A549 treated with RU486 at 1 μM for 4 hours (cell line): ENCODE measurements around the gene HNRNPLL. TPM values are rescaled to one million over a fixed set of nuclear protein-coding genes. Genes with fewer than 3 reads are reported as not detected.

Experiments
- total RNA-seq: library from RNA; stranded (reverse); fragments of 200-300 nt; extraction: Qiagen RNA extraction; gene quantifications from 5 replicates; pipeline ENCODE4 v1.2.3, GENCODE V29; 2022; ENCODE audit warnings: low read depth

HNRNPLL gene
- 16.2 to 27.0 TPM (median 25.0 TPM) in 5 replicates for total RNA-seq

DNA sequence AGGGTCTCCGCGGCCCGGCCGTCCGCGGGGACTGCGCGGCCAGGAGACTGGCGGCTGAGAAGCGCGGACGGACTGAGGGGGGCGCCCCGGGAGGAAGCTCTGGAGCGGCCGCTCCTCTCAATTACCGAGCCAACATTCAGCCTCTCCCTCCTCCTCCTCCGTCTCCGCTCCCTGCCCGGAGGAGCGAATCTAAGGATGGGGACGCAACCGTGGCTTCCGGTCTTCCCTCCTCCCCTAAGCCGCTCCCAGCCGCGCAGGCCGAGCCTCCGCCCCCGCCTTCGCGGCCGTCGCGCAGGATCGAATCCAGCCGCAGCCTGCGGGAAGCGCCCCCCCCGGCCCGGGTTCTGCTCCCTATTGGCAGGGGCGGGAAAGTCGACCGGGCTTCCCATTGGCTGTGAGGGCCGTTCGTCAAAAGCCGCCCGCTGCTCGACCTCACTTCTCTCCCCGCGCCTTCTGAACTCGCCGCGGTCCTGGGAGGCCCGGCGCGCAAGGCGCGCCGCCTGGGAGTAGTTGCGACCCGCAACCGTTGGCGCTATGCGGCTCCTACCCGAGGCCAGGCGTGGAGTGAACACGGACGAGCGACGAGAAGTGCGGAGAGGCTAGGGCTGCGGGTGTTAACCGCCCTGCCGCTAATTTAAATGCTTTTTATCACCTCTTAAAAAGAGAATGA is at the start of gene HNRNPLL:
TSS of gene HNRNPLL (minus strand) at position 197 of the 670 bp plus-strand sequence. CDS start 302 bp downstream, outside the sequence.

Other genes starting within 250 kb of the HNRNPLL start
- gene ATL2, start 225.7 kb downstream of the HNRNPLL start, total RNA-seq, result 43.8 to 74.9 TPM (median 54.8 TPM) in 5 replicates
- gene GALM, start 63.2 kb upstream of the HNRNPLL start, total RNA-seq, result 17.5 to 21.1 TPM (median 17.7 TPM) in 5 replicates
- gene SRSF7, start 148.4 kb upstream of the HNRNPLL start, total RNA-seq, result 302 to 424 TPM (median 340 TPM) in 5 replicates
- 40.1 to 59.0 TPM (median 41.1 TPM) in 5 replicates for gene GEMIN6, start 175.3 kb upstream of the HNRNPLL start, total RNA-seq